ENCODE data around the gene CSTF3.
A peak's percentile ranks its signal among the peaks of the same experiment; 100 is the strongest.
"Not testable (repeated sequence)": the region's sequence is repeated elsewhere in the genome, so short reads cannot be mapped to it uniquely, and the experiment has no call there.

CSTF3 gene

DNA sequence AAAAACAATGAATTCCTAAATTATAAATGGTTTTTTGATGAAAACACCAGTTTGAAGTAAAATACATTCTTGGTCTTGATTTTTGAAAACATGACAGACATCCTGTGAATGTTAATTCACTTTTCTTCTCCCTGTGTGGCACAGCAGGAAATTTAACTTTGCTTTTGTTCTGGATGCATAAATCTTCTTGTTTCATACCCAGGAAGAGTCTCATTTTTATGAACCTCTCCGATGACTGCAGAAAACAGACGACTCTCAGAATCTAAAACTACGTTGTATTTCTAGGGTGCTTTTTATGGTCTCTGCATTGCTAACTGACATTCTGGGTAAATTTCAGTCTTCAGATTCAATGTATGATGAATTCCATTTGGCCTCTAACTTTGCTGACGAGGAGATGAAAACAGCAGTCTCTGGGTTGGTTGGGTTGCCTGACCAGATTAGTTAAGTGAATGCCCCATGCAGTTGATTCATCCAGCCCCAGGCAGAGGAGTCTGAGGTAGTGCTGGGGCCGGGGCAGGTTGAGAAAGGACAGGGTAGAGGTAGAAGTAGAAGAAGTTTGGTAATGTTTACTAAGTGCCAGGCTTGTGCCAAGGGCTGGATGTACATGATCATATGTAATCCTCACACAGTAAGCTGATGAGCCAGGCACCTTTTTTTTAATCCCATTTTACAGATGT, 101.8 kb downstream of the CSTF3 start:
- TF ChIP-seq, protein P1, sequence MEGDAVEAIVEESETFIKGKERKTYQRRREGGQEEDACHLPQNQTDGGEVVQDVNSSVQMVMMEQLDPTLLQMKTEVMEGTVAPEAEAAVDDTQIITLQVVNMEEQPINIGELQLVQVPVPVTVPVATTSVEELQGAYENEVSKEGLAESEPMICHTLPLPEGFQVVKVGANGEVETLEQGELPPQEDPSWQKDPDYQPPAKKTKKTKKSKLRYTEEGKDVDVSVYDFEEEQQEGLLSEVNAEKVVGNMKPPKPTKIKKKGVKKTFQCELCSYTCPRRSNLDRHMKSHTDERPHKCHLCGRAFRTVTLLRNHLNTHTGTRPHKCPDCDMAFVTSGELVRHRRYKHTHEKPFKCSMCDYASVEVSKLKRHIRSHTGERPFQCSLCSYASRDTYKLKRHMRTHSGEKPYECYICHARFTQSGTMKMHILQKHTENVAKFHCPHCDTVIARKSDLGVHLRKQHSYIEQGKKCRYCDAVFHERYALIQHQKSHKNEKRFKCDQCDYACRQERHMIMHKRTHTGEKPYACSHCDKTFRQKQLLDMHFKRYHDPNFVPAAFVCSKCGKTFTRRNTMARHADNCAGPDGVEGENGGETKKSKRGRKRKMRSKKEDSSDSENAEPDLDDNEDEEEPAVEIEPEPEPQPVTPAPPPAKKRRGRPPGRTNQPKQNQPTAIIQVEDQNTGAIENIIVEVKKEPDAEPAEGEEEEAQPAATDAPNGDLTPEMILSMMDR (IDR thresholded peaks at IDR 0.05; ENCODE audit: low read depth, low read length): no peak
- no peak for DNase-seq (ENCODE audit: low read depth in 2 of 2)
- no peak overlapping the region for H3K4me3 ChIP-seq (replicated peaks in 1 of 2; ENCODE audit: low read depth in 2 of 2, low read length in 2 of 2)

DNA sequence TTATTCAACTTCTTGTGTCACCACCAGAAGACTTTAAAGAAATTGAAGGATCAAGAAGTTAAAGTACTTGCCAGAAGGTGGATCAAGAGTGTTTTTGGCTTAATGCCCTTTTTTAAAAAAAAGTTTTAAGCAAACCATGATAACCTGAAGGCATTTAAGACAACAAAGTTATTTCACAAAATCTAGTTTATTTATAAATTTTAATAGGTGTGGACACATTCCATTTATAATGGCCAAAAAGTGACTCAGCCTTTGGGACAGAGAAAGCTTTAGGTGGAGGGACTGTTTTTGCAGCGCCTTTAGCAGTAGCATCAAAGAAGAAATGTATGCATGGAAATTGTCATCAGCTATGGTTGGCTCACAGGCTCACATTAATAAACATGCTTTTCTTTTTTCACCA, 104.0 kb downstream of the CSTF3 start:
- TF ChIP-seq, protein P1 (IDR thresholded peaks at IDR 0.05; ENCODE audit: low read depth, low read length): no peak
- no peak for DNase-seq (ENCODE audit: low read depth in 2 of 2)

DNA sequence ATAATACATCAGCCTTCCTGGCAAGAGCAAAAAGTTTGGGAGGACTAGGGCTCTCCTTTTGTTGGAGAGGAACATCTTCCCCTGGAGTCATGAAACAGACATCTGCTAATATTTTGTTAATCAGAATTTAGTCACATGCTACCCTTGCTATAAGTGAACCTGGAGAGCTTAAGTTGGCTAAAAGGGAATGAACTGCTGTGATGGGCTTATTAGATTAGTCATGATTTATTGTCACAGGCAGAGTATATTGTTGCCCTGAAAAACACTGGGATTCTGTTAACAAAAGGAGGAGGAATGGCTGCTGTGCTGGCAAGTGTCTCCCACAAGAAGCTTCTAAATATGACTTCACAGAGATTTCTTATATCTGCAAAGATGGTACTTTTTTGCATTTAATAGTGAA, 105.9 kb downstream of the CSTF3 start:
- H3K4me3 ChIP-seq (replicated peaks in 1 of 2; ENCODE audit: low read depth in 2 of 2, low read length in 2 of 2): no peak overlapping the region
- TF ChIP-seq, protein P1 (IDR thresholded peaks at IDR 0.05; ENCODE audit: low read depth, low read length): no peak
- DNase-seq (ENCODE audit: low read depth in 2 of 2): no peak

More for the DNA sequence above, 104.0 kb downstream of the CSTF3 start:
- H3K4me3 ChIP-seq (replicated peaks in 1 of 2; ENCODE audit: low read depth in 2 of 2, low read length in 2 of 2): no peak overlapping the region

DNA sequence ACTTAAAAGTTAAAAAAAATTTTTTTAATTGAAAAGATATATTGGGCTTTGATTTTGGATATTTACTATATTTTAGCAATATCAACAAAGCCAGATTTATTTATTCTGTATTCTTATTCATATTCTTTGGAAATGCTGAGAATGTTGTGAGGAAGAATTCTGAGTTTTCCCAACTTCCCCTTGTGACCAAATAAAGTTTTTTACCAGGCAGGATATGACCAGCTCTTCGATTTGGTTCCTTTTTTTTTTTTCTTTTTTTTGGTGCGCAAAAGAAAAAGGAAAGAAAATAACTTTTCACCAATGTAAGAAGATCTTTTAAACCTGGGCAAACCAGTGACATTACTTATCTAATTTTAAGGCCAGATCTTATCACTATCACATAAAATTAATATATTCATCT, 109.0 kb downstream of the CSTF3 start:
- DNase-seq (ENCODE audit: low read depth in 2 of 2): no peak
- no peak overlapping the region for H3K4me3 ChIP-seq (replicated peaks in 1 of 2; ENCODE audit: low read depth in 2 of 2, low read length in 2 of 2)
- TF ChIP-seq, protein P1 (IDR thresholded peaks at IDR 0.05; ENCODE audit: low read depth, low read length): no peak

DNA sequence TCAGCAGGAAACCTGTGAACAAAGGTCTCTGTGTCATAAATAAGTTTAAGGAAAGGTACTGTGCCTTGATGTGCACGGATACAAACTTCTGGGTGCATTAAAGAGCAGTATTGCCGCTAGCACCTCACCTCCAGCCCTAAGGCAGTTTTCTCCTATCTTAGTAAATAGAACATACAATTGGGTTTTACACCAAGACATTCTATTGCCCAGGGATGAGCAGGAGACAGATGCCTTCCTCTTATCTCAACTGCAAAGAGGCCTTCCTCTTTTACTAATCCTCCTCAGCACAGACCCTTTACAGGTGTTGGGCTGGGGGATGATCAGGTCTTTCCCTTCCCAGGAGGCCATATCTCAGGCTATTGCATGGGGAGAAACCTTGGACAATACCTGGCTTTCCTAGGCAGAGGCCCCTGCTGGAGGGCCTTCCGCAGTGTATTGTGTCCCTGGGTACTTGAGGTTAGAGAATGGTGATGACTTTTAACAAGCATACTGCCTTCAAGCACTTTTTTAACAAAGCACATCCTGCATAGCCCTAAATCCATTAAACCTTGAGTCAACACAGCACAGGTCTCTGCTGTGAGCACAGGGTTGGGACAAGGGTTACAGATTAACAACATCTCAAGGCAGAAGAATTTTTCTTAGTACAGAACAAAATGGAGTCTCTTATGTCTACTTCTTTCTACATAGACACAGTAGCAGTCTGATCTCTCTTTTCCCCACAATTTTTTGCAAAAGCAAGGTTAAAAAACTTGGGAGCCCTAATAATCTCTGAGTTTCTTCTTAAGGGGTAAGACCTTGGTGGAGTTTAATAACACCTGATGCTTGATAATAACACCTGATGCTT, 111.5 kb downstream of the CSTF3 start:
- H3K4me3 ChIP-seq (replicated peaks in 1 of 2; ENCODE audit: low read depth in 2 of 2, low read length in 2 of 2); DNase-seq (ENCODE audit: low read depth in 2 of 2): not testable (repeated sequence)

DNA sequence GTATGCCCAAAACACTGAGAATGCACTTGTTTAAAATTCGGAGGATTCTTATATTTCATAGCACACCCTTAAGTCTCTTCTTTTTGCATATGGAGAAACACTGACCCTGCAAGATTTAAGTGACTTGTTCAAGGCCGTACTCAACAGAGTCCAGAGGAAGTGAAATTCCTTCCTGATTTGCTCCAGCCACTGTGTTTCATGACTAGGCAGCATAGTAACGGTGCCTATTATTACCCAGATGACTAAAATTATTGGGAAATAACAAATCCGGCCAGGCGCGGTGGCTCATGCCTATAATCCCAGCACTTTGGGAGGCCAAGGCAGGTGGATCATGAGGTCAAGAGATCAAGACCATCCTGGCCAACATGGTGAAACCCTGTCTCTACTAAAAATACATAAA, 112.6 kb downstream of the CSTF3 start:
- H3K4me3 ChIP-seq (replicated peaks in 1 of 2; ENCODE audit: low read depth in 2 of 2, low read length in 2 of 2); DNase-seq (ENCODE audit: low read depth in 2 of 2): not testable (repeated sequence)

DNA sequence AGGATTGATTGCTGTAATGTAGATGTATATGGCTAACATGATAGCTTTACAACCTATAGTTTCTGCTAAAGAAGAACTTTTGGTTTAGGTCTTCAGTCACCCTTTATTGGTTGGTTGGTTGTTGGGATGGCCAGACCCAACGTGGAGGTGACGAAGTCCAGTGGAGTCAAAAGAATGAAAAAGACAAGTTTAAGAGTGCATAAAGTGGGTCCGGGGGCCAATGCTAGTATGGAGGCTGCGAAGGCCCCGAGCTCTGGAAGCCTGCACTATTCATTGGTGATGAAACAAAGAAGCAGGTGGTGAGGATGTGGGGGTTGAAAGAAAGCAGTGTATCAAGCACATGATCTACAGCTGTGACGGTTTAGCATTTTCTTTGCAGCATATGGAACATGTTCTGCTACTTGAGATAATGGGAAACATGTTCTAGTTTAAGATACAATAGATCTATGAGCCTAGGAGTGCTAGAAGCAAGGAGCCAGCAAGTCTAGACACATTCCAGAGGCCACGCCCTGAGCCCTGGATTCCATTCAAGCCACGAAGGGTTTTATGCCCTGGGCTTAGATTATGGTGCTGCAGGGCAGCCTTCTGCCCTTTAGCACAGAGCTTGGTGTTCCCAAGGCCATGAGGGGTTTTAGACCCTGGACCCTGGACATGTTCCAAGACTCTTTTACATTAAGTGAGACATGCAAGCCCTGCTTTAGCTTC, 115.6 kb downstream of the CSTF3 start:
- TF ChIP-seq, protein P1 (IDR thresholded peaks at IDR 0.05; ENCODE audit: low read depth, low read length): no peak
- peak in 1 of 2 donors; percentile 63 for DNase-seq (ENCODE audit: low read depth in 2 of 2)
- no peak overlapping the region for H3K4me3 ChIP-seq (replicated peaks in 1 of 2; ENCODE audit: low read depth in 2 of 2, low read length in 2 of 2)
